HEK293 (cell line): Measurements from ENCODE around the gene SMIM8.
A peak's percentile ranks its signal among the peaks of the same experiment; 100 is the strongest.

Experiments
- CTCF ChIA-PET: fragments of 350-600 bp; formaldehyde crosslinking; extraction: SDS; loops from one replicate; lab custom pipeline; 2021; ENCODE audit warnings: antibody characterized with exemption; lab: Yijun Ruan, JAX
- POLR2A ChIA-PET: fragments of 300-600 bp; formaldehyde crosslinking; extraction: SDS; loops from one replicate; lab custom pipeline; 2020; ENCODE audit warnings: antibody characterized with exemption, inconsistent platforms; lab: Yijun Ruan, JAX
- H3K27ac ChIP-seq: fragments of 200-500 bp; sonication (Bioruptor generic); 2 replicates; pipeline ENCODE4 v1.5.1; 2014; ENCODE audit warnings: low read depth, low read length, control low read depth, inconsistent platforms; ENCODE audit errors: extremely low read depth
- H3K36me3 ChIP-seq, 2 experiments: fragments of 200-500 bp in 1 of 2; sonication (Bioruptor generic) in 1 of 2; 1 replicate in 1 of 2; 2 replicates in 1 of 2; pipeline ENCODE4 v1.5.1; 2014 to 2017; ENCODE audit warnings: inconsistent platforms in 2 of 2, low read length in 2 of 2; ENCODE audit not compliant: control insufficient read depth in 2 of 2, insufficient read depth in 1 of 2
- H3K4me1 ChIP-seq: fragments of 200-500 bp; sonication (Bioruptor generic); 2 replicates; pipeline ENCODE4 v1.5.1; 2014; ENCODE audit warnings: mild to moderate bottlenecking, low read length, inconsistent platforms; ENCODE audit not compliant: control insufficient read depth, insufficient read depth
- H3K4me3 ChIP-seq: 2 replicates; pipeline ENCODE4 v1.5.1; 2011; ENCODE audit warnings: low read depth, mild to moderate bottlenecking, control low read depth, low read length, moderate library complexity
- H3K9me3 ChIP-seq: fragments of 200-500 bp; sonication (Bioruptor generic); 2 replicates; pipeline ENCODE4 v1.5.1; 2014; ENCODE audit warnings: low read depth, low read length, inconsistent platforms; ENCODE audit not compliant: control insufficient read depth, insufficient read depth
- OVOL3 ChIP-seq: fragments of 450-650 bp; formaldehyde crosslinking; IDR thresholded peaks from 2 replicates; pipeline ENCODE4 v1.5.1; 2016; ENCODE audit warnings: missing biosample characterization, missing genetic modification characterization
- TCF7L2 ChIP-seq: IDR thresholded peaks from 2 replicates; pipeline ENCODE4 v1.6.1; 2011; ENCODE audit warnings: low read depth, mild to moderate bottlenecking, inconsistent platforms, low read length, moderate library complexity, borderline replicate concordance
- TRIM28 ChIP-seq: IDR thresholded peaks from 2 replicates; pipeline ENCODE4 v1.6.1; 2011; ENCODE audit warnings: low read length, control low read depth, borderline replicate concordance
- WT1 ChIP-seq: fragments of 450-650 bp; formaldehyde crosslinking; IDR thresholded peaks from 2 replicates; pipeline ENCODE4 v1.5.1; 2016; ENCODE audit warnings: missing biosample characterization, missing genetic modification characterization
- YY2 ChIP-seq: fragments of 450-650 bp; formaldehyde crosslinking; IDR thresholded peaks from 2 replicates; pipeline ENCODE4 v1.5.1; 2016; ENCODE audit warnings: missing biosample characterization, missing genetic modification characterization
- ZBTB48 ChIP-seq: fragments of 450-650 bp; formaldehyde crosslinking; IDR thresholded peaks from 2 replicates; pipeline ENCODE4 v1.5.1; 2016; ENCODE audit warnings: missing biosample characterization, missing genetic modification characterization
- ZBTB8A ChIP-seq: fragments of 450-650 bp; formaldehyde crosslinking; IDR thresholded peaks from 2 replicates; pipeline ENCODE4 v1.5.1; 2016; ENCODE audit warnings: missing biosample characterization, missing genetic modification characterization
- ZNF169 ChIP-seq: fragments of 450-650 bp; formaldehyde crosslinking; IDR thresholded peaks from 2 replicates; pipeline ENCODE4 v1.5.1; 2016; ENCODE audit warnings: missing biosample characterization, missing genetic modification characterization
- ZNF2 ChIP-seq: fragments of 450-650 bp; formaldehyde crosslinking; IDR thresholded peaks from 2 replicates; pipeline ENCODE4 v1.5.1; 2016; ENCODE audit warnings: missing biosample characterization, missing genetic modification characterization
- ZNF341 ChIP-seq: fragments of 450-650 bp; formaldehyde crosslinking; IDR thresholded peaks from 2 replicates; pipeline ENCODE4; 2016; ENCODE audit warnings: low read depth, missing biosample characterization, missing genetic modification characterization
- ZNF354C ChIP-seq: fragments of 450-650 bp; formaldehyde crosslinking; IDR thresholded peaks from 2 replicates; pipeline ENCODE4 v1.5.1; 2016; ENCODE audit warnings: missing biosample characterization, missing genetic modification characterization, low read depth, borderline replicate concordance
- ZNF423 ChIP-seq: fragments of 450-650 bp; formaldehyde crosslinking; IDR thresholded peaks from 2 replicates; pipeline ENCODE4 v1.5.1; 2016; ENCODE audit warnings: missing biosample characterization, missing genetic modification characterization
- ZNF549 ChIP-seq: fragments of 450-650 bp; IDR thresholded peaks from 2 replicates; pipeline ENCODE4 v1.5.1; 2018; ENCODE audit warnings: missing biosample characterization, missing genetic modification characterization, mild to moderate bottlenecking, inconsistent platforms, moderate library complexity
- ZNF558 ChIP-seq: fragments of 450-650 bp; formaldehyde crosslinking; IDR thresholded peaks from 2 replicates; pipeline ENCODE4 v1.5.1; 2016; ENCODE audit warnings: missing biosample characterization, missing genetic modification characterization
- ZNF585B ChIP-seq: fragments of 450-650 bp; formaldehyde crosslinking; IDR thresholded peaks from 2 replicates; pipeline ENCODE4 v1.5.1; 2016; ENCODE audit warnings: missing biosample characterization, missing genetic modification characterization
- ZNF654 ChIP-seq: fragments of 450-650 bp; formaldehyde crosslinking; IDR thresholded peaks from 2 replicates; pipeline ENCODE4 v1.5.1; 2016; ENCODE audit warnings: low read depth, missing biosample characterization, missing genetic modification characterization
- ZNF843 ChIP-seq: fragments of 450-650 bp; formaldehyde crosslinking; IDR thresholded peaks from 2 replicates; pipeline ENCODE4 v1.5.1; 2016; ENCODE audit warnings: missing biosample characterization, missing genetic modification characterization
- ZSCAN16 ChIP-seq: fragments of 450-650 bp; formaldehyde crosslinking; IDR thresholded peaks from 2 replicates; pipeline ENCODE4 v1.5.1; 2016; ENCODE audit warnings: missing biosample characterization, missing genetic modification characterization
- ZXDB ChIP-seq: fragments of 450-650 bp; formaldehyde crosslinking; IDR thresholded peaks from 2 replicates; pipeline ENCODE4 v1.5.1; 2016; ENCODE audit warnings: missing biosample characterization, missing genetic modification characterization
- TF ChIP-seq, protein P1 (sequence below): fragments of 450-650 bp; IDR thresholded peaks from 2 replicates; pipeline ENCODE4 v1.5.1; 2018; ENCODE audit warnings: missing biosample characterization, mild to moderate bottlenecking, missing genetic modification characterization
- TF ChIP-seq, protein P2 (sequence below): fragments of 450-650 bp; formaldehyde crosslinking; IDR thresholded peaks from 2 replicates; pipeline ENCODE4 v1.5.1; 2017; ENCODE audit warnings: missing biosample characterization, missing genetic modification characterization
- TF ChIP-seq, protein P3 (sequence below): fragments of 450-650 bp; formaldehyde crosslinking; IDR thresholded peaks from 2 replicates; pipeline ENCODE4 v1.5.1; 2016; ENCODE audit warnings: missing biosample characterization, missing genetic modification characterization
- TF ChIP-seq, protein P4 (sequence below): fragments of 450-650 bp; formaldehyde crosslinking; IDR thresholded peaks from 2 replicates; pipeline ENCODE4 v1.5.1; 2016; ENCODE audit warnings: missing biosample characterization, missing genetic modification characterization, borderline replicate concordance

The SMIM8 gene

DNA sequence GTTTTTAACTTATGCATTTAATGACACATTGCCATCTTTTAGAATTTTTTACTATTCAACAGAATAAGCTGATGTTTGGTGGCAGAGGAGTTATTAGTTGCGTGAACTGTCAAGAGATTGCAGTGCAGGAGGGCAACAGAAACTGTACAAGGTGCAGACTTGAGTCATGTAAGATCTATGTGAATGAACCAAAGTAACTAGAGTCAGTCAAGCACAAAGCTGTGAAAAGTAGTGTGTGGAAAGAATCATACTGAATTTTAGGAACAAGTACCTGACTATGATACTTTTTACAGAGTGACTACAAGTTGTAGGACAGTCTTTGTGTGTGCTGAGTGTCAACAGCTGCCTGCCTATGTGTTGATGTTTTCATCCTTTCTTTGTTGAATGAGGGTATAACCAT is 19.5 kb downstream of the SMIM8 start:
- no peaks in the 10 kb centered on the region for H3K36me3 ChIP-seq
- H3K27ac ChIP-seq: no peak overlapping the region
- ChIA-PET POLR2A (no interaction called here), CTCF (interaction anchor here (0.7 to 4.0 kb wide), 3 partner anchors 20 to 203 kb away, joined by 3 to 14 read pairs (median 5); partner anchors contain the start of gene SMIM8)
- H3K9me3 ChIP-seq: no peaks in the 10 kb centered on the region
- no peak overlapping the region for H3K4me3 ChIP-seq
- H3K4me1 ChIP-seq: peaks cover 11% of the 10 kb centered on the region; the same call in 1 of the 2 replicates
- TF ChIP-seq ZBTB8A: no peak
- no peak for TF ChIP-seq ZNF423 (tag by site-specific recombination)
- TF ChIP-seq WT1 (tag by site-specific recombination): no peak
- no peak for TF ChIP-seq OVOL3 (tag by site-specific recombination)
- TF ChIP-seq, protein P1, sequence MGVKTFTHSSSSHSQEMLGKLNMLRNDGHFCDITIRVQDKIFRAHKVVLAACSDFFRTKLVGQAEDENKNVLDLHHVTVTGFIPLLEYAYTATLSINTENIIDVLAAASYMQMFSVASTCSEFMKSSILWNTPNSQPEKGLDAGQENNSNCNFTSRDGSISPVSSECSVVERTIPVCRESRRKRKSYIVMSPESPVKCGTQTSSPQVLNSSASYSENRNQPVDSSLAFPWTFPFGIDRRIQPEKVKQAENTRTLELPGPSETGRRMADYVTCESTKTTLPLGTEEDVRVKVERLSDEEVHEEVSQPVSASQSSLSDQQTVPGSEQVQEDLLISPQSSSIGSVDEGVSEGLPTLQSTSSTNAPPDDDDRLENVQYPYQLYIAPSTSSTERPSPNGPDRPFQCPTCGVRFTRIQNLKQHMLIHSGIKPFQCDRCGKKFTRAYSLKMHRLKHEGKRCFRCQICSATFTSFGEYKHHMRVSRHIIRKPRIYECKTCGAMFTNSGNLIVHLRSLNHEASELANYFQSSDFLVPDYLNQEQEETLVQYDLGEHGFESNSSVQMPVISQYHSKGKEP (tag by site-specific recombination): no peak
- no peak for TF ChIP-seq ZNF585B (tag by site-specific recombination)
- TF ChIP-seq ZNF169: no peak
- TF ChIP-seq ZSCAN16 (tag by site-specific recombination): no peak
- no peak for TF ChIP-seq ZNF354C (tag by site-specific recombination)
- TF ChIP-seq TCF7L2: no peak

DNA sequence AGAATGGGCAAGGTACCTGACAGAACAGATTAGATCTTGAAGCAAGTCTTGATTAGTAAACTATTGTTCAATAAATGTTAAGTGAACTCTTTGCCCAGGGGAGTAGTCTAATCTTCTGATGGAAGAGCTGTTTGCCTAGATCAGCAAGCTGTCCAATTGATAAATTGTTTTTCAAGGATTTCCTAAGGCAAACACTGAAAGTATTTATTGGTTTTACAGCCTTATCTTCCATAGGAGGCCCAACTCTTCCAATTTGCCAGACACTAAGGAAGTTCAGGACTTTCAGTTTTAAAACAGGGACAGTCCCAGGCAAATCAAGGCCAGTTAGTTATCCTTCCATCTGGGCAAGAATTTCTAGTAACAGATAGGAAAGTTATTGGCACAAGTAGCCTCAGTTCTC is 20.4 kb downstream of the SMIM8 start:
- Histone ChIP-seq H3K4me3 (no peak overlapping the region), H3K27ac (no peak overlapping the region), H3K9me3 (no peaks in the 10 kb centered on the region), H3K4me1 (peaks cover 11% of the 10 kb centered on the region; the same call in 1 of the 2 replicates), H3K36me3 (no peaks in the 10 kb centered on the region)
- ChIA-PET CTCF (interaction anchor here (0.6 to 4.0 kb wide), 3 partner anchors 19 to 204 kb away, joined by 4 to 14 read pairs (median 5); partner anchors contain the start of gene SMIM8), POLR2A (interaction anchor here (0.5 kb wide), 1 partner anchor 201 kb away, joined by 3 read pairs; no protein-coding TSS in a partner anchor)
- TF ChIP-seq ZNF341 (tag by site-specific recombination): peak; percentile 41; the same call in 1 of the 2 replicates
- TF ChIP-seq ZXDB: no peak
- TF ChIP-seq ZBTB48 (tag by site-specific recombination): no peak
- TF ChIP-seq ZNF654: no peak
- TF ChIP-seq TRIM28: peak; percentile 25; the same call in 1 of the 2 replicates
- no peak for TF ChIP-seq ZNF843 (tag by site-specific recombination)
- 0 out of 2 replicates have a peak, but pooled peaks have one; percentile 48 for TF ChIP-seq ZNF549 (tag by site-specific recombination)
- TF ChIP-seq, protein P2, sequence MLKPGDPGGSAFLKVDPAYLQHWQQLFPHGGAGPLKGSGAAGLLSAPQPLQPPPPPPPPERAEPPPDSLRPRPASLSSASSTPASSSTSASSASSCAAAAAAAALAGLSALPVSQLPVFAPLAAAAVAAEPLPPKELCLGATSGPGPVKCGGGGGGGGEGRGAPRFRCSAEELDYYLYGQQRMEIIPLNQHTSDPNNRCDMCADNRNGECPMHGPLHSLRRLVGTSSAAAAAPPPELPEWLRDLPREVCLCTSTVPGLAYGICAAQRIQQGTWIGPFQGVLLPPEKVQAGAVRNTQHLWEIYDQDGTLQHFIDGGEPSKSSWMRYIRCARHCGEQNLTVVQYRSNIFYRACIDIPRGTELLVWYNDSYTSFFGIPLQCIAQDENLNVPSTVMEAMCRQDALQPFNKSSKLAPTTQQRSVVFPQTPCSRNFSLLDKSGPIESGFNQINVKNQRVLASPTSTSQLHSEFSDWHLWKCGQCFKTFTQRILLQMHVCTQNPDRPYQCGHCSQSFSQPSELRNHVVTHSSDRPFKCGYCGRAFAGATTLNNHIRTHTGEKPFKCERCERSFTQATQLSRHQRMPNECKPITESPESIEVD (tag by site-specific recombination): 0 out of 2 replicates have a peak, but pooled peaks have one; percentile 8

DNA sequence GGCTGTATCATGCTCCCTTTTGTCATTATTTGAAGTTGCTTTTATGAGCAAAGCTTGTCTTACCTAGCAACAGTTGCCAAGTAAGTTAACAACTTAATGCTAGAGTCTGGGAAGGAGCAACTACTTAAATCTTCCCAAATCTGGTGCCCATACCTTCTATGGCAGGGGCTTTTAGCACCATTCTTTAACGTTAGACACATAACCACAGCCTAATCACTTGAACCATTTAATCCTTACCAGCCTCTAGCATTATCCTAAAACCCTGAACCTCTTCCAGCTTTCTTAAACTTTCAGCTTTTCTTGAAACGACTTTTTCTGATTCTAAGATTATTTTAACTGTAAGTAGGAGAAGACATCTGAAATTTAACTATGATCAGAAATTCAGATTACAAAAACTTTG is 22.3 kb downstream of the SMIM8 start, which contains the start of gene C6orf163:
Gene C6orf163, plus strand, starts transcription at position 83 of the 400 bp plus-strand sequence. Its CDS starts 287 bp downstream, at position 370.
- Histone ChIP-seq H3K9me3 (no peaks in the 10 kb centered on the region), H3K36me3 (no peaks in the 10 kb centered on the region), H3K4me1 (peaks cover 11% of the 10 kb centered on the region; the same call in 1 of the 2 replicates), H3K4me3 (no peak within 1 kb of the TSS), H3K27ac (no peak within 1 kb of the TSS)
- POLR2A ChIA-PET: no interaction called here
- CTCF ChIA-PET: interaction anchor here (4.0 kb wide), 1 partner anchor 23 kb away, joined by 14 read pairs; the partner anchor contains the start of gene SMIM8
- TF ChIP-seq ZNF2 (tag by site-specific recombination) (no peak), ZNF558 (tag by site-specific recombination) (no peak), YY2 (tag by site-specific recombination) (no peak)
- TF ChIP-seq, protein P3, sequence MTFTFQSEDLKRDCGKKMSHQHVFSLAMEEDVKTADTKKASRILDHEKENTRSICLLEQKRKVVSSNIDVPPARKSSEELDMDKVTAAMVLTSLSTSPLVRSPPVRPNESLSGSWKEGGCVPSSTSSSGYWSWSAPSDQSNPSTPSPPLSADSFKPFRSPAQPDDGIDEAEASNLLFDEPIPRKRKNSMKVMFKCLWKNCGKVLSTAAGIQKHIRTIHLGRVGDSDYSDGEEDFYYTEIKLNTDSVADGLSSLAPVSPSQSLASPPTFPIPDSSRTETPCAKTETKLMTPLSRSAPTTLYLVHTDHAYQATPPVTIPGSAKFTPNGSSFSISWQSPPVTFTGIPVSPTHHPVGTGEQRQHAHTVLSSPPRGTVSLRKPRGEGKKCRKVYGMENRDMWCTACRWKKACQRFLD (tag by site-specific recombination): no peak
- TF ChIP-seq, protein P4, sequence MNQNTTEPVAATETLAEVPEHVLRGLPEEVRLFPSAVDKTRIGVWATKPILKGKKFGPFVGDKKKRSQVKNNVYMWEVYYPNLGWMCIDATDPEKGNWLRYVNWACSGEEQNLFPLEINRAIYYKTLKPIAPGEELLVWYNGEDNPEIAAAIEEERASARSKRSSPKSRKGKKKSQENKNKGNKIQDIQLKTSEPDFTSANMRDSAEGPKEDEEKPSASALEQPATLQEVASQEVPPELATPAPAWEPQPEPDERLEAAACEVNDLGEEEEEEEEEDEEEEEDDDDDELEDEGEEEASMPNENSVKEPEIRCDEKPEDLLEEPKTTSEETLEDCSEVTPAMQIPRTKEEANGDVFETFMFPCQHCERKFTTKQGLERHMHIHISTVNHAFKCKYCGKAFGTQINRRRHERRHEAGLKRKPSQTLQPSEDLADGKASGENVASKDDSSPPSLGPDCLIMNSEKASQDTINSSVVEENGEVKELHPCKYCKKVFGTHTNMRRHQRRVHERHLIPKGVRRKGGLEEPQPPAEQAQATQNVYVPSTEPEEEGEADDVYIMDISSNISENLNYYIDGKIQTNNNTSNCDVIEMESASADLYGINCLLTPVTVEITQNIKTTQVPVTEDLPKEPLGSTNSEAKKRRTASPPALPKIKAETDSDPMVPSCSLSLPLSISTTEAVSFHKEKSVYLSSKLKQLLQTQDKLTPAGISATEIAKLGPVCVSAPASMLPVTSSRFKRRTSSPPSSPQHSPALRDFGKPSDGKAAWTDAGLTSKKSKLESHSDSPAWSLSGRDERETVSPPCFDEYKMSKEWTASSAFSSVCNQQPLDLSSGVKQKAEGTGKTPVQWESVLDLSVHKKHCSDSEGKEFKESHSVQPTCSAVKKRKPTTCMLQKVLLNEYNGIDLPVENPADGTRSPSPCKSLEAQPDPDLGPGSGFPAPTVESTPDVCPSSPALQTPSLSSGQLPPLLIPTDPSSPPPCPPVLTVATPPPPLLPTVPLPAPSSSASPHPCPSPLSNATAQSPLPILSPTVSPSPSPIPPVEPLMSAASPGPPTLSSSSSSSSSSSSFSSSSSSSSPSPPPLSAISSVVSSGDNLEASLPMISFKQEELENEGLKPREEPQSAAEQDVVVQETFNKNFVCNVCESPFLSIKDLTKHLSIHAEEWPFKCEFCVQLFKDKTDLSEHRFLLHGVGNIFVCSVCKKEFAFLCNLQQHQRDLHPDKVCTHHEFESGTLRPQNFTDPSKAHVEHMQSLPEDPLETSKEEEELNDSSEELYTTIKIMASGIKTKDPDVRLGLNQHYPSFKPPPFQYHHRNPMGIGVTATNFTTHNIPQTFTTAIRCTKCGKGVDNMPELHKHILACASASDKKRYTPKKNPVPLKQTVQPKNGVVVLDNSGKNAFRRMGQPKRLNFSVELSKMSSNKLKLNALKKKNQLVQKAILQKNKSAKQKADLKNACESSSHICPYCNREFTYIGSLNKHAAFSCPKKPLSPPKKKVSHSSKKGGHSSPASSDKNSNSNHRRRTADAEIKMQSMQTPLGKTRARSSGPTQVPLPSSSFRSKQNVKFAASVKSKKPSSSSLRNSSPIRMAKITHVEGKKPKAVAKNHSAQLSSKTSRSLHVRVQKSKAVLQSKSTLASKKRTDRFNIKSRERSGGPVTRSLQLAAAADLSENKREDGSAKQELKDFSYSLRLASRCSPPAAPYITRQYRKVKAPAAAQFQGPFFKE (tag by site-specific recombination): no peak
